Activated naive CD4-positive, alpha-beta T cell treated with anti-CD3 and anti-CD28 coated beads, Interleukin-2, amount 50 U/mL, for 24 hours (primary cell): ENCODE measurements around the gene HLA-B.

Experiments used
- H3K27ac Mint-ChIP-seq: one replicate; pipeline ENCODE4 v1.8.0; 2021; ENCODE audit warnings: mild to moderate bottlenecking, mixed read lengths
- H3K27me3 Mint-ChIP-seq: one replicate; pipeline ENCODE4 v1.8.0; 2021; ENCODE audit warnings: mixed read lengths
- H3K36me3 Mint-ChIP-seq: one replicate; pipeline ENCODE4 v1.8.0; 2021; ENCODE audit warnings: mixed read lengths
- H3K4me1 Mint-ChIP-seq: one replicate; pipeline ENCODE4 v1.8.0; 2021; ENCODE audit warnings: mixed read lengths
- H3K4me3 Mint-ChIP-seq: one replicate; pipeline ENCODE4 v1.8.0; 2021; ENCODE audit warnings: mild to moderate bottlenecking, mixed read lengths
- H3K9me3 Mint-ChIP-seq: one replicate; pipeline ENCODE4 v1.8.0; 2021; ENCODE audit warnings: mixed read lengths

The HLA-B gene

DNA sequence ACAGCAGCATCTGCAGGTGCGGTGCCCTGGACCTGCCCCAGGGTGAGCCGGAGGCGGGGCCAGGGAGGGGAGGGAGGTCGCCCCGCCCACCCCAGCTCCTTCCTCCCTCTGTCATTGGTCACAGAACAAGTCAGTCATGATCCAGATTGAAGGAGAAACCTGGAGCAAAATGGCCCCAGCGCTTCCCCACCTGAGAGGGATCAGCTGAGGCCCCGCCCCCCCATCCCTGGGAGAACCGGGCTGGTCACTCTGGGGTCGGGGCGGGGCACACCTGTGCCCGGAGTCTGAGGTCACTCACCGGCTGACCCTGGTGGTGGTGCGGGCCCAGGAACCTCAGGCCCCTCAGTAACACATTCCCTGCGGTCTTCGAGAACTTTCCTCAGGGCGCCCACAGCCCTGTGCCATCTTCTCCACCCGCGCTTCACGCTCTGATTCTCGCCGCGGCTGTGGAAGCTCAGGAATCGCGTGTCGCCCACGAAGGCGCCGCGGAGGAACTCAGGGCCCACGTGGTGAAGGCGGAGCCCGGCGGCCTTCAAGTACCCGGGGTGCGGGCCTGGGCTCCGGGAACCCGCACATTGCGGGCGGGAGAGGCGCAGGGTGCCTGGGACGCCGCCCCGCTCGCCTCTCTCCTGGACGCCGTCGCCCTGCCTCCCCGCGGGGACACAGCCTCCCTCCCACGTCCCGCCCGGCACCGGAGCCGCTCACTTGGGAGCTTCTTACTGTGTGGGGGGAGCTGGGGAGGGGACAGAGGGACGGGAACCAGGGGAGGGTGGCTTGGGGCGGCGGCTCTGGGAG is 48.7 kb downstream of the HLA-B start:
- Mint-ChIP-seq H3K4me3 (peak overlapping the region; percentile 85), H3K36me3 (no peaks in the 10 kb centered on the region), H3K4me1 (peaks cover 7% of the 10 kb centered on the region), H3K27ac (peak overlapping the region; percentile 72), H3K27me3 (no peaks in the 10 kb centered on the region), H3K9me3 (no peaks in the 10 kb centered on the region)

DNA sequence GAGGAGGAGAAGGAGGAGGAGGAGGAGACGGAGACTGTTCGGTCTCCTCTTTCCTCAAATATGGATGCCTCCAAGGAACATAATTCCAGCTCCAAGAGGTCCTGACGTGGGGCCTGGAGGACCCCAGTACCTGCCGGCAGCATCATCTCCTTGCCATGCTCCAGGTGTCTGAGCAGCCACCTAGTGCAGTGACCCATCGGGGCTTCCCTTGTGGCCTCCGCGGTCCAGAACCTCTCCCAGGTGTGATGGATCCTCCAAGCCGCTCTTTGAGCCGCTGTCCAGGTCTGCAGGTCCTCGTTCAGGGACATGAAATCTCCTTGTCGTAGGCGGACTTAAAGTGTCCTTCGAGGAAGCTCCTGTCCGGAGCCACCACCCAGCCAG is 49.3 kb downstream of the HLA-B start:
- Mint-ChIP-seq H3K36me3 (no peaks in the 10 kb centered on the region), H3K4me3 (no peak overlapping the region), H3K27me3 (no peaks in the 10 kb centered on the region), H3K9me3 (no peaks in the 10 kb centered on the region), H3K27ac (no peak overlapping the region), H3K4me1 (peaks cover 7% of the 10 kb centered on the region)

DNA sequence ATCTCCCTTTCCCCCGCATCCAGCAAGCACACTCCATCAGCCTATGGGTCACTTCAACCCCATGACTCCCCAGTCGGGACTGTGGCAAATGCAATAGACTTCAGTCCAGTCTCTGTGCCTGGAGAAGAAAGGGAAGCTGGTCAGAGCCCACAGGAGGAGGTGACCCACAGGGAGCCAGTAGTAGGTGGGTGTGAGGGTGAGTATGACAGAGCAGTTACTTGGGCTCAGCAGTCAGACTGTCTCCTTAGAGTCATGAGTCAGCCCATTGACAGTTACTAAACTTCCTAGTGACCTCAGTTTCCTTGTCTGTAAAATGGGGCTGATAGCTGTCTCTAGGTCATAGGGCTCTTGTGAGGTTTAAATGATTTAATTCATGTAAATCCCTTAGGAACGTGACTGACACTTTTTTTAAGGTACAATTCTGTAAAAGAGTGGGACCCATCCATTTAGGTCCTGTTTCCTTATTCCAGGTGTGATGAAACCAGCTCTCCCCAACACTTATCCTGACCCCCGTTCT is 51.2 kb downstream of the HLA-B start:
- H3K36me3 Mint-ChIP-seq = no peaks in the 10 kb centered on the region
- no peaks in the 10 kb centered on the region for H3K27me3 Mint-ChIP-seq
- H3K4me3 Mint-ChIP-seq = no peak overlapping the region
- no peak overlapping the region for H3K27ac Mint-ChIP-seq
- peaks cover 7% of the 10 kb centered on the region for H3K4me1 Mint-ChIP-seq
- no peaks in the 10 kb centered on the region for H3K9me3 Mint-ChIP-seq

DNA sequence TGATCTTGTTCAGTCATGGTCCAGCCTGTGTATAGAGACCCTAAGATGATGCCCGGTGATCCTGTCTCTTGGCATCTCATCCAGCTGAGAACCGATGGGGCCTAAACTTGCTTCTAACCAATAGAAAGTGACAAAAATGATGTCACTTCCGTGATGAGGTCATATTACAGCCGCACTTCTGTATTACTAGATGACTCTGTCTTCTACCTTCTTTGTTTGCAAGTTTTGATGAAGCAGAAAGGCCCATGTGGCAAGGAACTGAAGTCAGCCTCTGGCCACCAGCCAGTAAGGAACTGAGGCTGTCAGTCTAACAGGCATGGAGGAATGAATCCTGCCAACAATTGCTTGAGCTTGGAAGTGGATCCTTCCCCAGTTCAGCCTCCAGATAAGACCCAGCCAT is 52.3 kb downstream of the HLA-B start:
- H3K27ac Mint-ChIP-seq = no peak overlapping the region
- no peaks in the 10 kb centered on the region for H3K27me3 Mint-ChIP-seq
- no peaks in the 10 kb centered on the region for H3K9me3 Mint-ChIP-seq
- no peaks in the 10 kb centered on the region for H3K36me3 Mint-ChIP-seq
- no peak overlapping the region for H3K4me3 Mint-ChIP-seq
- H3K4me1 Mint-ChIP-seq = peaks cover 4% of the 10 kb centered on the region
